Adrenal gland (tissue), 12 donors: Measurements from ENCODE around the gene GIMD1. TPM values are rescaled to one million over a fixed set of nuclear protein-coding genes. Genes with fewer than 3 reads are reported as not detected.
A peak's percentile ranks its signal among the peaks of the same experiment; 100 is the strongest.

Experiments
- DNase-seq, 7 donors: peaks; one replicate each; pipeline ENCODE4 v3.0.0-alpha.2; 2019 to 2020
- H3K27ac ChIP-seq, 5 donors: fragments of 200-600 bp; sonication (generic) in 4 of 5; 1 replicate in 3 of 5; 2 replicates in 2 of 5; pipeline versions ENCODE4 v1.5.1 to v1.8.0; 2016 to 2020; ENCODE audit warnings: mild to moderate bottlenecking in 1 of 5
- H3K27me3 ChIP-seq: fragments of 200-600 bp; 2 replicates; pipeline ENCODE4 v1.8.0; 2021
- H3K36me3 ChIP-seq, 2 donors: fragments of 200-600 bp; replicated peaks in 1 of 2; 1 replicate in 1 of 2; 2 replicates in 1 of 2; pipeline versions ENCODE4 v1.5.1 to v1.8.0; 2018 to 2022
- H3K4me1 ChIP-seq, 2 donors: fragments of 200-600 bp; replicated peaks in 1 of 2; 1 replicate in 1 of 2; 2 replicates in 1 of 2; pipeline versions ENCODE4 v1.5.1 to v1.8.0; 2018 to 2021
- H3K4me3 ChIP-seq, 4 donors: fragments of 200-600 bp; sonication (generic) in 3 of 4; one replicate each; pipeline ENCODE4 v1.5.1; 2016 to 2018
- H3K9me3 ChIP-seq, 3 donors: fragments of 200-600 bp; sonication (generic) in 1 of 3; replicated peaks in 1 of 3; 1 replicate in 2 of 3; 2 replicates in 1 of 3; pipeline versions ENCODE4 v1.5.1 to v1.8.0; 2016 to 2021
- CTCF ChIP-seq, 6 experiments: fragments of 450-650 bp in 4 of 6; fragments of 200-600 bp in 2 of 6; sonication (generic) in 1 of 6; IDR thresholded peaks; 1 replicate in 5 of 6; 2 replicates in 1 of 6; pipeline versions ENCODE4 v1.5.1 to v1.8.0; 2016 to 2021; ENCODE audit warnings: antibody characterized with exemption in 6 of 6, mild to moderate bottlenecking in 2 of 6, moderate library complexity in 1 of 6
- POLR2A ChIP-seq, 2 donors: fragments of 450-650 bp; IDR thresholded peaks; one replicate each; pipeline ENCODE4 v1.6.1; 2017; ENCODE audit warnings: antibody characterized with exemption in 2 of 2, mild to moderate bottlenecking in 2 of 2, moderate library complexity in 1 of 2
- WGBS, 4 donors: extraction: QIAGEN DNeasy Blood & Tissue Kit in 2 of 4; methylation state at CpG; one replicate each; pipeline versions ENCODE4 v1.1.5 to v1.1.7; 2013 to 2017; 5-methylcytosine and 5-hydroxymethylcytosine counted together
- intact Hi-C, 2 donors: fragments of 100-400 bp; cut with DNase I; formaldehyde crosslinking; loops; one replicate each; pipeline versions ENCODE4 v1.14.1 to v1.15.0; 2022 to 2023
- polyA plus RNA-seq, 3 donors: library from polyadenylated mRNA; stranded (reverse); fragments of 200-250 nt in 2 of 3; fragments of 350-450 nt in 1 of 3; fragmentation: Illumina TruSeq in 1 of 3; extraction: RNeasy Lipid Tissue Mini Kit (QIAGEN cat#74804) in 1 of 3; gene quantifications; one replicate each; pipeline ENCODE4 v1.2.3, GENCODE V29; 2013 to 2014
- total RNA-seq, 9 donors: library from RNA; depleted of rRNA in 4 of 9; stranded (reverse); fragments of >200 nt in 4 of 9; fragments of 120-200 nt in 1 of 9; fragmentation: NEBNext Ultra II Directional in 1 of 9; extraction: Animal tissue kit (Norgen Biotek cat#: 25700) in 1 of 9; gene quantifications; one replicate each; pipeline versions ENCODE4 v1.1.0 to v1.2.4, GENCODE V29; 2013 to 2023
- donor health status: healthy with polysubstance abuse.
- donor health status: Bipolar disorder and iron deficiency.
- donor health status: DM: yes; HTN: yes; CAD: no.
- donor health status: DM: no; HTN: no; CAD: no.
- donor health status: DM: no; HTN: no; CAD: no.
- donor health status: DM: yes; HTN: yes; CAD: no.

Gene GIMD1
- total and polyA plus RNA-seq, 12 donors, result not detected

- WGBS, 4 donors, result 94 to 97% (median 96%) methylated on average over 1 of the region's 1 CpG
- no peak for DNase-seq
- Histone ChIP-seq H3K27ac (no peak overlapping the region), H3K9me3 (no peaks in the 10 kb centered on the region), H3K36me3 (peaks cover 0 to under 1% of the 10 kb centered on the region in 2 donors), H3K27me3 (no peaks in the 10 kb centered on the region), H3K4me3 (no peak overlapping the region), H3K4me1 (no peaks in the 10 kb centered on the region)
- intact Hi-C loops, result no loop called here
- TF ChIP-seq CTCF (IDR thresholded peaks at IDR 0.05), result no peak
- TF ChIP-seq POLR2A (IDR thresholded peaks at IDR 0.05), result no peak
These were observed 14.8 kb downstream of the GIMD1 start for GRCh38 chr4:106353786-106354185.

GRCh38 chr4:106351016-106351415, 17.6 kb downstream of the GIMD1 start:
- H3K36me3 ChIP-seq, result peaks cover 0 to 17% of the 10 kb centered on the region in 2 donors
- intact Hi-C loops, result no loop called here
- TF ChIP-seq POLR2A (IDR thresholded peaks at IDR 0.05), result no peak
- TF ChIP-seq CTCF (IDR thresholded peaks at IDR 0.05), result no peak
- DNase-seq, result no peak
- peaks cover 0 to 5% (median 0%) of the 10 kb centered on the region in 3 donors for H3K9me3 ChIP-seq
- no peak overlapping the region for H3K27ac ChIP-seq
- H3K4me1 ChIP-seq, result no peaks in the 10 kb centered on the region
- no peak overlapping the region for H3K4me3 ChIP-seq
- no peaks in the 10 kb centered on the region for H3K27me3 ChIP-seq

- DNase-seq, result no peak
- Histone ChIP-seq H3K27me3 (no peaks in the 10 kb centered on the region), H3K4me1 (peaks cover 0 to 19% of the 10 kb centered on the region in 2 donors), H3K9me3 (peaks cover 0 to 9% (median 0%) of the 10 kb centered on the region in 3 donors), H3K27ac (no peak overlapping the region), H3K4me3 (no peak overlapping the region), H3K36me3 (peaks cover 0 to 17% of the 10 kb centered on the region in 2 donors)
- TF ChIP-seq CTCF (IDR thresholded peaks at IDR 0.05) (no peak), POLR2A (IDR thresholded peaks at IDR 0.05) (no peak)
- 91 to 97% (median 93%) methylated on average over 1 of the region's 1 CpG for WGBS, 4 donors
- intact Hi-C loops, result no loop called here
These were observed 21.4 kb downstream of the GIMD1 start for GRCh38 chr4:106347167-106347566.

- TF ChIP-seq CTCF (IDR thresholded peaks at IDR 0.05) (no peak), POLR2A (IDR thresholded peaks at IDR 0.05) (no peak)
- H3K4me3 ChIP-seq, result no peak overlapping the region
- peak in 3 of 7 donors; percentile 26 to 42 (median 32) for DNase-seq
- H3K27ac ChIP-seq, result peak overlapping the region in 1 of 5 donors; percentile 19
- peaks cover 0 to 19% of the 10 kb centered on the region in 2 donors for H3K4me1 ChIP-seq
- 45 to 54% (median 46%) methylated on average over 1 of the region's 1 CpG for WGBS, 4 donors
- H3K9me3 ChIP-seq, result peaks cover 0 to 9% (median 0%) of the 10 kb centered on the region in 3 donors
- intact Hi-C loops, result no loop called here
- H3K36me3 ChIP-seq, result peaks cover 0 to 17% of the 10 kb centered on the region in 2 donors
- no peaks in the 10 kb centered on the region for H3K27me3 ChIP-seq
These were observed 24.0 kb downstream of the GIMD1 start for GRCh38 chr4:106344647-106344970.
